Loucy (cell line): ENCODE results near the gene MYO18B.
A peak's percentile ranks its signal among the peaks of the same experiment; 100 is the strongest.
"Not testable (repeated sequence)": the region's sequence is repeated elsewhere in the genome, so short reads cannot be mapped to it uniquely, and the experiment has no call there.

ENCODE experiments used
- H2AFZ ChIP-seq: fragments of 200-600 bp; sonication (generic); 2 replicates; pipeline ENCODE4 v1.6.0; 2016; ENCODE audit warnings: antibody characterized with exemption, mild to moderate bottlenecking, low read length, moderate library complexity
- H3F3A ChIP-seq: fragments of 200-600 bp; 2 replicates; pipeline ENCODE4 v1.6.0; 2016; ENCODE audit warnings: antibody characterized with exemption, low read depth, mild to moderate bottlenecking
- H3K27me3 ChIP-seq: fragments of 200-600 bp; sonication (generic); 2 replicates; pipeline ENCODE4 v1.6.1; 2014; ENCODE audit warnings: low read length, mild to moderate bottlenecking; ENCODE audit not compliant: insufficient read depth, poor library complexity, severe bottlenecking
- H3K36me3 ChIP-seq: fragments of 200-600 bp; sonication (generic); 2 replicates; pipeline ENCODE4 v1.6.1; 2016; ENCODE audit warnings: low read length; ENCODE audit not compliant: insufficient read depth
- H3K4me1 ChIP-seq: fragments of 200-600 bp; sonication (generic); 2 replicates; pipeline ENCODE4 v1.5.1; 2014; ENCODE audit warnings: low read length, mild to moderate bottlenecking; ENCODE audit not compliant: insufficient read depth, poor library complexity, severe bottlenecking
- H3K4me2 ChIP-seq: fragments of 200-600 bp; sonication (generic); 2 replicates; pipeline ENCODE4 v1.6.0; 2014; ENCODE audit warnings: antibody characterized with exemption, low read length, low read depth, mild to moderate bottlenecking; ENCODE audit not compliant: poor library complexity, severe bottlenecking
- H3K4me3 ChIP-seq: fragments of 200-600 bp; sonication (generic); 2 replicates; pipeline ENCODE4 v1.5.1; 2014; ENCODE audit warnings: low read length, mild to moderate bottlenecking, mixed read lengths; ENCODE audit not compliant: poor library complexity, severe bottlenecking
- H3K79me2 ChIP-seq: fragments of 200-600 bp; sonication (generic); 2 replicates; pipeline ENCODE4 v1.6.1; 2014; ENCODE audit warnings: low read length; ENCODE audit not compliant: insufficient read depth
- H3K9ac ChIP-seq: fragments of 200-600 bp; sonication (generic); 2 replicates; pipeline ENCODE4 v1.6.0; 2014; ENCODE audit warnings: mild to moderate bottlenecking, low read depth, low read length, moderate library complexity; ENCODE audit not compliant: poor library complexity, severe bottlenecking
- H3K9me2 ChIP-seq: fragments of 200-600 bp; sonication (generic); replicated peaks from 2 replicates; pipeline ENCODE4 v1.6.1; 2016; ENCODE audit warnings: low read depth, low read length, mixed read lengths
- H3K9me3 ChIP-seq: fragments of 200-600 bp; sonication (generic); 2 replicates; pipeline ENCODE4 v1.6.1; 2014; ENCODE audit warnings: mild to moderate bottlenecking, antibody characterized with exemption, low read length, low read depth; ENCODE audit not compliant: insufficient read depth
- H4K20me1 ChIP-seq: fragments of 200-600 bp; sonication (generic); 2 replicates; pipeline ENCODE4 v1.6.0; 2014; ENCODE audit warnings: antibody characterized with exemption, low read length, mild to moderate bottlenecking; ENCODE audit not compliant: insufficient read depth, poor library complexity, severe bottlenecking
- EZH2phosphoT487 ChIP-seq: fragments of 200-600 bp; IDR thresholded peaks from 2 replicates; pipeline ENCODE4 v1.6.1; 2018; ENCODE audit warnings: antibody characterized with exemption, mild to moderate bottlenecking, moderate library complexity, borderline replicate concordance
- TF ChIP-seq, protein P1 (sequence below): fragments of 200-600 bp; sonication (generic); conservative IDR thresholded peaks from 2 replicates; pipeline ENCODE4 v1.5.1; 2014; ENCODE audit warnings: mild to moderate bottlenecking, antibody characterized with exemption, low read length

The MYO18B gene

DNA sequence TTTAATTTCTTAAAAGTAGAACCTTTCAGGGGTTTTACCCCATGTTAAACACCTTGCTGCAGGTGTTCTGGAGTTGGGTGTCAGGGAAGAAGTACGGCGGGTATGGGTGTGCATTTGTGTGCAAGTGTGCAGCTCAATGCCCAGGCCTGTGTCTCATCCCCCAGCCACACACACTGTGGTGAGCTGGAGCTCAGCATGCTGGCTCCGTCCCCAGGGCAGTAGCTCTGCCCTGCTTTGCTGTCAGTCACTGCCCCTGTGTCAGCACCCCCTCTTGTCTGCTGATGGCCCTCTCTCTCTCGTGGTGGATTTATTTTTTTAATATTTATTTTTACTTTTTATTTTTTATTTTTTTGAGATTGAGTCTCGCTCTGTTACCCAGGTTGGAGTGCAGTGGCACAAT, 35.8 kb upstream of the MYO18B start:
- Histone ChIP-seq H3K36me3 (peaks cover 76% of the 10 kb centered on the region), H3F3A (no peaks in the 10 kb centered on the region), H3K9ac (no peak overlapping the region), H2AFZ (no peak overlapping the region), H3K9me2 (no peaks in the 10 kb centered on the region), H3K4me1 (peaks cover 26% of the 10 kb centered on the region), H3K4me3 (no peak overlapping the region), H3K79me2 (no peaks in the 10 kb centered on the region), H3K4me2 (no peak overlapping the region), H3K27me3 (no peaks in the 10 kb centered on the region), H3K9me3 (no peaks in the 10 kb centered on the region), H4K20me1 (peaks cover 4% of the 10 kb centered on the region)
- TF ChIP-seq, protein P1, sequence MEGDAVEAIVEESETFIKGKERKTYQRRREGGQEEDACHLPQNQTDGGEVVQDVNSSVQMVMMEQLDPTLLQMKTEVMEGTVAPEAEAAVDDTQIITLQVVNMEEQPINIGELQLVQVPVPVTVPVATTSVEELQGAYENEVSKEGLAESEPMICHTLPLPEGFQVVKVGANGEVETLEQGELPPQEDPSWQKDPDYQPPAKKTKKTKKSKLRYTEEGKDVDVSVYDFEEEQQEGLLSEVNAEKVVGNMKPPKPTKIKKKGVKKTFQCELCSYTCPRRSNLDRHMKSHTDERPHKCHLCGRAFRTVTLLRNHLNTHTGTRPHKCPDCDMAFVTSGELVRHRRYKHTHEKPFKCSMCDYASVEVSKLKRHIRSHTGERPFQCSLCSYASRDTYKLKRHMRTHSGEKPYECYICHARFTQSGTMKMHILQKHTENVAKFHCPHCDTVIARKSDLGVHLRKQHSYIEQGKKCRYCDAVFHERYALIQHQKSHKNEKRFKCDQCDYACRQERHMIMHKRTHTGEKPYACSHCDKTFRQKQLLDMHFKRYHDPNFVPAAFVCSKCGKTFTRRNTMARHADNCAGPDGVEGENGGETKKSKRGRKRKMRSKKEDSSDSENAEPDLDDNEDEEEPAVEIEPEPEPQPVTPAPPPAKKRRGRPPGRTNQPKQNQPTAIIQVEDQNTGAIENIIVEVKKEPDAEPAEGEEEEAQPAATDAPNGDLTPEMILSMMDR: no peak
- no peak for TF ChIP-seq EZH2phosphoT487

DNA sequence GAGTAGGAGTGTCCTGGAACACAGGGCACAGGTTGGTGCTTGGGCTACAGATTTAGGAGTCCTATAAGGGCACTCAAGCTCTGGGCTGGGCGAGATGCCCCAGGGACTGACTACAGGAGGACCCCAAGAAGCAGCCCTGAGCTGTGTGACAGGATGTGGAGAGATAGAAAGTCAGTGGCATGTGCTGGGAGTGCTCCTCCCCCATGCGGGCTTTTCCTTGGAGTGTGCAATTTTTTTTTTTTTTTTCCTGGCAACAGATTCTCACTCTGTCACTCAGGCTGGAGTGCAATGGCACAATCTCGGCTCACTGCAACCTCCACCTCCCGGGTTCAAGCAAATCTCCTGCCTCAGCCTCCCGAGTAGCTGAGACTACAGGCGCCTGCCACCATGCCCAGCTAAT, 33.6 kb upstream of the MYO18B start:
- H3K4me1 ChIP-seq: peaks cover 25% of the 10 kb centered on the region
- not testable (repeated sequence) for H3F3A ChIP-seq, H3K9ac ChIP-seq, H2AFZ ChIP-seq, H4K20me1 ChIP-seq, H3K9me3 ChIP-seq, H3K79me2 ChIP-seq, H3K4me3 ChIP-seq, H3K27me3 ChIP-seq, H3K4me2 ChIP-seq, H3K9me2 ChIP-seq
- H3K36me3 ChIP-seq: peaks cover 82% of the 10 kb centered on the region

DNA sequence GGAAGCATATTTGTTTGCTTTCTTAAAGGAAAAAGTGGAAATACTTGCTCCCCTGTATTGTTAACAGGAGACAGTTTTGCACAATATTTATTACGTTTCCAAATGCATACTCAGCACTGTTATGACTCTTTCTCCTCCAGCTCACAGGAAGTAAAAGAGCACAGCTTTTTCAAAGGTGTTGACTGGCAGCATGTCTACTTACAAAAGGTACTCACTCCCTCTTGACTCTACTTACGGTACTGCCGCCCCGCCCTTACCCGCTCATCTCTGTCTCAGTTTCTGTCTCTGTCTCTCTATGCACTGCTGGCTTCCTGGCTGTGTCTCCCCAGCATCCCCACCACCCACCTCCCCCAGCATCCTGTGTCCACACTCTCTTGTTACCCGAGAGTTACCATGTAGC, 32.2 kb upstream of the MYO18B start:
- TF ChIP-seq, protein P1: no peak
- TF ChIP-seq EZH2phosphoT487: no peak

DNA sequence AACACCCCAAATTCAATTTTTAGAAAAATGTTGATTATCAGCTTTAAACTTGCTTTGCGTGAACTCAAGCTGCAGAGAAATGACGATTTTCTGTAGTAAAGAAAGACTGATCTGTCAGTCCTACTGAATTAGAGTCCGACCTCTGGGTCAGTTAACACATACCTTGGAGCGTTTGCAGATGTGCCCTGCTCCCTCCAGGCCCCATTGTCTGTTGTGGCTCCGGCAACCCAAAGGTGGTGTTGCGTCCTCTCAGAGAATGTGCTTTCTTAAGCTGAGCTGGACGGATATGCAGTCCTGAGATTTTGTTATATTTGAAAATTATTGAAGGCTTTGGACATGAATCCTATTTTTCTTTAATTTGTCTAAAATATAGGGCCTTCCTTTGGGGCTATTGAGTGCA, 31.5 kb upstream of the MYO18B start:
- Histone ChIP-seq H3K27me3 (no peaks in the 10 kb centered on the region), H3F3A (no peaks in the 10 kb centered on the region; the same call in 1 of the 2 replicates), H3K79me2 (no peaks in the 10 kb centered on the region), H3K9ac (no peak overlapping the region), H2AFZ (no peak overlapping the region), H3K9me2 (no peaks in the 10 kb centered on the region), H3K4me1 (peaks cover 41% of the 10 kb centered on the region), H3K36me3 (peaks cover 82% of the 10 kb centered on the region), H3K9me3 (no peaks in the 10 kb centered on the region), H3K4me3 (no peak overlapping the region), H3K4me2 (no peak overlapping the region), H4K20me1 (no peaks in the 10 kb centered on the region)
- TF ChIP-seq EZH2phosphoT487: no peak
- TF ChIP-seq, protein P1: no peak

More for the DNA sequence above, 32.2 kb upstream of the MYO18B start:
- H3K36me3 ChIP-seq: peaks cover 82% of the 10 kb centered on the region
- H3K79me2 ChIP-seq: no peaks in the 10 kb centered on the region
- no peaks in the 10 kb centered on the region for H4K20me1 ChIP-seq
- no peaks in the 10 kb centered on the region for H3K9me2 ChIP-seq
- H3K9me3 ChIP-seq: no peaks in the 10 kb centered on the region
- no peak overlapping the region for H3K4me3 ChIP-seq
- no peaks in the 10 kb centered on the region for H3K27me3 ChIP-seq
- H3F3A ChIP-seq: no peaks in the 10 kb centered on the region; the same call in 1 of the 2 replicates
- peaks cover 38% of the 10 kb centered on the region for H3K4me1 ChIP-seq
- peak overlapping the region; percentile 7 for H3K4me2 ChIP-seq
- no peak overlapping the region for H2AFZ ChIP-seq
- peak overlapping the region; percentile 27 for H3K9ac ChIP-seq
